IMR-90 (cell line): ENCODE data around the gene SCGB1A1. TPM values are rescaled to one million over a fixed set of nuclear protein-coding genes. Genes with fewer than 3 reads are reported as not detected.

ENCODE experiments used
- ATAC-seq: fragments of 200-7000 bp; cut with Tn5 transposase; 2 replicates; pipeline ENCODE4 v1.9.1; 2020; ENCODE audit warnings: low read depth, mild to moderate bottlenecking, moderate library complexity
- BruUV-seq: library from RNA; stranded (reverse); fragments of 400-500 nt; replicated peaks from 2 replicates; lab custom pipeline; 2021; lab: Mats Ljungman, UMichigan
- CTCF ChIA-PET: fragments of 300-600 bp; formaldehyde crosslinking; extraction: SDS; loops from one replicate; lab custom pipeline; 2021; ENCODE audit warnings: antibody characterized with exemption; lab: Yijun Ruan, JAX
- POLR2A ChIA-PET: fragments of 300-600 bp; sonication (Branson Sonifier 250); formaldehyde crosslinking; loops from one replicate; lab custom pipeline; 2022; ENCODE audit warnings: antibody characterized with exemption; ENCODE audit not compliant: unreplicated experiment; lab: Charles Lee
- DNase-seq: peaks from one replicate; pipeline ENCODE4 v3.0.0; 2013
- H2AFZ ChIP-seq: replicated peaks from 2 replicates; pipeline ENCODE3; 2013; ENCODE audit warnings: low read length, mild to moderate bottlenecking; ENCODE audit not compliant: poor library complexity
- H2AK5ac ChIP-seq: 2 replicates; pipeline ENCODE4 v1.6.1; 2013; ENCODE audit warnings: low read depth, low read length, inconsistent platforms
- H2AK9ac ChIP-seq: replicated peaks from 2 replicates; pipeline ENCODE3; 2013; ENCODE audit warnings: mild to moderate bottlenecking, low read depth, low read length, moderate library complexity; ENCODE audit not compliant: poor library complexity
- H2BK120ac ChIP-seq: 2 replicates; pipeline ENCODE4 v1.6.1; 2013; ENCODE audit warnings: low read depth, low read length, inconsistent platforms
- H2BK15ac ChIP-seq: 3 replicates; pipeline ENCODE4 v1.6.1; 2013; ENCODE audit warnings: low read depth, low read length, inconsistent platforms
- H2BK20ac ChIP-seq: 2 replicates; pipeline ENCODE4 v1.6.1; 2013; ENCODE audit warnings: low read depth, mild to moderate bottlenecking, inconsistent platforms, low read length, moderate library complexity
- H2BK5ac ChIP-seq: 2 replicates; pipeline ENCODE4 v1.6.1; 2013; ENCODE audit warnings: mild to moderate bottlenecking, low read depth, low read length, inconsistent platforms; ENCODE audit not compliant: poor library complexity, severe bottlenecking
- H3K14ac ChIP-seq: replicated peaks from 2 replicates; pipeline ENCODE4 v1.6.1; 2013; ENCODE audit warnings: low read depth, low read length, inconsistent platforms
- H3K18ac ChIP-seq: 2 replicates; pipeline ENCODE4 v1.6.1; 2013; ENCODE audit warnings: low read depth, low read length, control low read depth
- H3K23ac ChIP-seq: 2 replicates; pipeline ENCODE4 v1.6.1; 2013; ENCODE audit warnings: low read depth, low read length, inconsistent platforms
- H3K27ac ChIP-seq: 2 replicates; pipeline ENCODE4 v1.5.1; 2013; ENCODE audit warnings: mild to moderate bottlenecking, control low read depth, low read length; ENCODE audit not compliant: insufficient read depth
- H3K27me3 ChIP-seq: 2 replicates; pipeline ENCODE4 v1.6.1; 2013; ENCODE audit warnings: low read length; ENCODE audit not compliant: control insufficient read depth, insufficient read depth
- H3K36me3 ChIP-seq: 2 replicates; pipeline ENCODE4 v1.6.1; 2013; ENCODE audit warnings: low read length, mixed read lengths; ENCODE audit not compliant: control insufficient read depth, insufficient read depth
- H3K4ac ChIP-seq: 2 replicates; pipeline ENCODE4 v1.6.1; 2013; ENCODE audit warnings: low read depth, low read length, inconsistent platforms
- H3K4me1 ChIP-seq: 2 replicates; pipeline ENCODE4 v1.6.1; 2013; ENCODE audit warnings: low read length, mixed read lengths; ENCODE audit not compliant: control insufficient read depth, insufficient read depth
- H3K4me2 ChIP-seq: 2 replicates; pipeline ENCODE4 v1.6.1; 2013; ENCODE audit warnings: low read depth, mild to moderate bottlenecking, control low read depth, low read length, moderate library complexity
- H3K4me3 ChIP-seq: 2 replicates; pipeline ENCODE4 v1.5.1; 2013; ENCODE audit warnings: low read depth, mild to moderate bottlenecking, control low read depth, low read length, moderate library complexity; ENCODE audit not compliant: insufficient read depth
- H3K56ac ChIP-seq: 2 replicates; pipeline ENCODE4 v1.6.1; 2013; ENCODE audit warnings: low read length, inconsistent platforms; ENCODE audit not compliant: insufficient read depth; ENCODE audit errors: extremely low read depth
- H3K79me1 ChIP-seq, 2 experiments: 2 replicates each; pipeline ENCODE4 v1.6.1; 2013; ENCODE audit warnings: low read length in 2 of 2, inconsistent platforms in 1 of 2, low read depth in 1 of 2
- H3K9ac ChIP-seq: 2 replicates; pipeline ENCODE4 v1.6.1; 2013; ENCODE audit warnings: low read depth, low read length, control low read depth
- H3K9me1 ChIP-seq: 2 replicates; pipeline ENCODE4 v1.6.1; 2013; ENCODE audit warnings: low read length, inconsistent platforms; ENCODE audit not compliant: insufficient read depth
- H3K9me3 ChIP-seq: 2 replicates; pipeline ENCODE4 v1.6.1; 2013; ENCODE audit warnings: low read length; ENCODE audit not compliant: control insufficient read depth, insufficient read depth
- H4K20me1 ChIP-seq: 2 replicates; pipeline ENCODE4 v1.6.1; 2013; ENCODE audit warnings: low read length, inconsistent platforms; ENCODE audit not compliant: insufficient read depth
- H4K5ac ChIP-seq: 2 replicates; pipeline ENCODE4 v1.6.1; 2013; ENCODE audit warnings: mild to moderate bottlenecking, low read depth, low read length, control low read depth
- H4K8ac ChIP-seq, 2 experiments: 2 replicates each; pipeline ENCODE4 v1.6.1; 2013; ENCODE audit warnings: low read depth in 2 of 2, low read length in 2 of 2, control low read depth in 1 of 2, inconsistent platforms in 1 of 2
- H4K91ac ChIP-seq: 2 replicates; pipeline ENCODE4 v1.6.1; 2013; ENCODE audit warnings: low read depth, low read length, inconsistent platforms; ENCODE audit not compliant: insufficient read depth
- BHLHE40 ChIP-seq: fragments of 150-350 bp; IDR thresholded peaks from 2 replicates; pipeline ENCODE4 v1.6.1; 2016; ENCODE audit warnings: mild to moderate bottlenecking, low read depth, low read length
- CEBPB ChIP-seq: IDR thresholded peaks from 2 replicates; pipeline ENCODE4 v1.6.1; 2012; ENCODE audit warnings: low read depth, low read length, improper control_type of control experiment
- CHD1 ChIP-seq: IDR thresholded peaks from 2 replicates; pipeline ENCODE4 v1.6.1; 2012; ENCODE audit warnings: low read depth, low read length, improper control_type of control experiment
- FOS ChIP-seq: fragments of 150-350 bp; IDR thresholded peaks from 2 replicates; pipeline ENCODE4 v1.6.1; 2016; ENCODE audit warnings: low read depth, low read length
- MAFK ChIP-seq: IDR thresholded peaks from 2 replicates; pipeline ENCODE4 v1.6.1; 2012; ENCODE audit warnings: low read depth, low read length, improper control_type of control experiment
- MAZ ChIP-seq: IDR thresholded peaks from 2 replicates; pipeline ENCODE4 v1.6.1; 2012; ENCODE audit warnings: low read depth, mild to moderate bottlenecking, low read length, improper control_type of control experiment, moderate library complexity, borderline replicate concordance
- MXI1 ChIP-seq: IDR thresholded peaks from 2 replicates; pipeline ENCODE4 v1.6.1; 2012; ENCODE audit warnings: low read depth, mild to moderate bottlenecking, low read length, moderate library complexity, borderline replicate concordance
- POLR2A ChIP-seq: IDR thresholded peaks from 2 replicates; pipeline ENCODE4 v1.6.1; 2012; ENCODE audit warnings: mild to moderate bottlenecking, low read depth, low read length
- RAD21 ChIP-seq: IDR thresholded peaks from 2 replicates; pipeline ENCODE4 v1.6.1; 2012; ENCODE audit warnings: low read length, improper control_type of control experiment
- RCOR1 ChIP-seq: IDR thresholded peaks from 2 replicates; pipeline ENCODE4 v1.6.1; 2012; ENCODE audit warnings: mild to moderate bottlenecking, low read length, improper control_type of control experiment; ENCODE audit not compliant: insufficient replicate concordance
- RFX5 ChIP-seq: IDR thresholded peaks from 2 replicates; pipeline ENCODE4 v1.8.0; 2012; ENCODE audit warnings: low read depth, mild to moderate bottlenecking, low read length, moderate library complexity
- SMC3 ChIP-seq: fragments of 150-350 bp; IDR thresholded peaks from 2 replicates; pipeline ENCODE4 v1.6.1; 2016; ENCODE audit warnings: low read depth, mild to moderate bottlenecking, antibody characterized with exemption, low read length, moderate library complexity
- WGBS, 2 experiments: methylation state at CpG; one replicate each; pipeline versions ENCODE4 v1.1.5 to v1.1.7; 2013; ENCODE audit warnings: missing lambda C conversion rate in 2 of 2; ENCODE audit not compliant: insufficient read length in 1 of 2; ENCODE audit errors: extremely low coverage in 2 of 2; 5-methylcytosine and 5-hydroxymethylcytosine counted together
- dilution Hi-C: fragments of 300-500 bp; cut with HindIII; formaldehyde crosslinking; loops from one replicate; pipeline ENCODE4 v1.14.3; 2018; ENCODE audit warnings: low sequenced_read_pairs; ENCODE audit not compliant: unreplicated experiment
- in situ Hi-C: fragments of 300-500 bp; cut with MboI; formaldehyde crosslinking; loops from 3 replicates; pipeline ENCODE4 v1.14.3; 2019; ENCODE audit warnings: low sequenced_read_pairs, inconsistent platforms, mixed read lengths
- intact Hi-C: fragments of 100-400 bp; cut with micrococcal nuclease; formaldehyde crosslinking; loops from 2 replicates; pipeline ENCODE4 v1.10.0; 2022
- polyA plus RNA-seq, 3 experiments: library from polyadenylated mRNA; depleted of rRNA; stranded (reverse); fragments of >200 nt; gene quantifications; 2 replicates each; pipeline ENCODE4 v1.2.3, GENCODE V29; 2012; ENCODE audit warnings: low replicate concordance in 1 of 3
- total RNA-seq: library from RNA; depleted of rRNA; stranded (reverse); fragments of >200 nt; gene quantifications from 2 replicates; pipeline ENCODE4 v1.2.3, GENCODE V29; 2012
- TF ChIP-seq, protein P1 (sequence below): fragments of 150-350 bp; IDR thresholded peaks from 2 replicates; pipeline ENCODE4 v1.6.1; 2016; ENCODE audit warnings: low read depth, mild to moderate bottlenecking, low read length, moderate library complexity, borderline replicate concordance
- TF ChIP-seq, protein P2 (sequence below): conservative IDR thresholded peaks from 2 replicates; pipeline ENCODE4 v1.5.1; 2012; ENCODE audit warnings: mild to moderate bottlenecking, low read depth, low read length, improper control_type of control experiment

Gene SCGB1A1
- total and polyA plus RNA-seq, 2 of the 4 experiments (the other 2 are of a cell fraction), result not detected

DNA sequence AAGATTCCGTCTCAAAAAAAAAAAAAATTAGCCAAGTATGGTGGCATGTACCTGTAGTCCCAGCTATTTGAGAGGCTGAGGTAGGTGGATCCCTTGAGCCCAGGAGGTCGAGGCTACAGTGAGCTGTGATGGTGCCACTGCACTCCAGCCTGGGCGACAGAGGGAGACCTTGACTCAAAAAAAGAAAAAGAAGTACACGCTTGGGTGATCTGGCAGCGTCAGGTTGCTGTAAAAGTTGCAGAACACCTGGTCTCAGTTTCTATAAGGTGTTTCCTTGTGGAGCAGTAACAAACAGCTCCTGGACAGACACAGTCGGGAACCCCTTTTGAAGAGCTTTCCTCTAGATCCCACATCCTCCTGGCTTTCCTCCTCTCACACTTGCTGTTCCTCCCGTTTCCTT lies 45.8 kb downstream of the SCGB1A1 start:
- Histone ChIP-seq H2AK9ac (no peak overlapping the region), H3K23ac (no peak overlapping the region), H3K4ac (no peak overlapping the region), H3K9ac (no peak overlapping the region), H2BK15ac (no peak overlapping the region), H3K9me3 (no peaks in the 10 kb centered on the region), H4K91ac (peak overlapping the region; percentile 12; the same call in 1 of the 2 replicates), H4K8ac (no peak overlapping the region), H3K36me3 (no peaks in the 10 kb centered on the region), H3K27me3 (no peaks in the 10 kb centered on the region), H3K4me3 (no peak overlapping the region), H2BK5ac (no peak overlapping the region), H2BK120ac (no peak overlapping the region; the same call in 1 of the 2 replicates), H3K18ac (no peak overlapping the region), H4K20me1 (no peaks in the 10 kb centered on the region), H3K79me1 (no peaks in the 10 kb centered on the region), H3K4me1 (peaks cover 5% of the 10 kb centered on the region; the same call in 1 of the 2 replicates), H4K5ac (no peak overlapping the region), H3K9me1 (peaks cover 3% of the 10 kb centered on the region; the same call in 1 of the 2 replicates), H2BK20ac (no peak overlapping the region), H3K27ac (no peak overlapping the region), H3K14ac (no peak overlapping the region), H2AK5ac (no peak overlapping the region; the same call in 1 of the 2 replicates), H2AFZ (no peak overlapping the region), H3K56ac (no peak overlapping the region), H3K4me2 (no peak overlapping the region)
- dilution Hi-C loops, result no loop called here
- ChIA-PET CTCF (no interaction called here), POLR2A (no interaction called here)
- whole genome bisulfite sequencing, 2 experiments, result 93% methylated on average over 3 of the region's 7 CpGs; no CpG with 5 or more reads in 1 of the 2 experiments
- DNase-seq, result no peak
- BruUV-seq, result no TSS peak
- TF ChIP-seq BHLHE40 (no peak), RFX5 (no peak), FOS (no peak), MAFK (no peak), RCOR1 (no peak), CEBPB (no peak), MXI1 (no peak), RAD21 (no peak), MAZ (no peak), POLR2A (no peak), CHD1 (no peak), SMC3 (no peak)
- TF ChIP-seq, protein P1, sequence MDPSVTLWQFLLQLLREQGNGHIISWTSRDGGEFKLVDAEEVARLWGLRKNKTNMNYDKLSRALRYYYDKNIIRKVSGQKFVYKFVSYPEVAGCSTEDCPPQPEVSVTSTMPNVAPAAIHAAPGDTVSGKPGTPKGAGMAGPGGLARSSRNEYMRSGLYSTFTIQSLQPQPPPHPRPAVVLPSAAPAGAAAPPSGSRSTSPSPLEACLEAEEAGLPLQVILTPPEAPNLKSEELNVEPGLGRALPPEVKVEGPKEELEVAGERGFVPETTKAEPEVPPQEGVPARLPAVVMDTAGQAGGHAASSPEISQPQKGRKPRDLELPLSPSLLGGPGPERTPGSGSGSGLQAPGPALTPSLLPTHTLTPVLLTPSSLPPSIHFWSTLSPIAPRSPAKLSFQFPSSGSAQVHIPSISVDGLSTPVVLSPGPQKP, result no peak
- TF ChIP-seq, protein P2, sequence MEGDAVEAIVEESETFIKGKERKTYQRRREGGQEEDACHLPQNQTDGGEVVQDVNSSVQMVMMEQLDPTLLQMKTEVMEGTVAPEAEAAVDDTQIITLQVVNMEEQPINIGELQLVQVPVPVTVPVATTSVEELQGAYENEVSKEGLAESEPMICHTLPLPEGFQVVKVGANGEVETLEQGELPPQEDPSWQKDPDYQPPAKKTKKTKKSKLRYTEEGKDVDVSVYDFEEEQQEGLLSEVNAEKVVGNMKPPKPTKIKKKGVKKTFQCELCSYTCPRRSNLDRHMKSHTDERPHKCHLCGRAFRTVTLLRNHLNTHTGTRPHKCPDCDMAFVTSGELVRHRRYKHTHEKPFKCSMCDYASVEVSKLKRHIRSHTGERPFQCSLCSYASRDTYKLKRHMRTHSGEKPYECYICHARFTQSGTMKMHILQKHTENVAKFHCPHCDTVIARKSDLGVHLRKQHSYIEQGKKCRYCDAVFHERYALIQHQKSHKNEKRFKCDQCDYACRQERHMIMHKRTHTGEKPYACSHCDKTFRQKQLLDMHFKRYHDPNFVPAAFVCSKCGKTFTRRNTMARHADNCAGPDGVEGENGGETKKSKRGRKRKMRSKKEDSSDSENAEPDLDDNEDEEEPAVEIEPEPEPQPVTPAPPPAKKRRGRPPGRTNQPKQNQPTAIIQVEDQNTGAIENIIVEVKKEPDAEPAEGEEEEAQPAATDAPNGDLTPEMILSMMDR, result no peak
- no peak for ATAC-seq
- in situ Hi-C loops, result no loop called here
- intact Hi-C loops, result no loop called here
